Measurements from ENCODE around the gene RUNX2. TPM values are rescaled to one million over a fixed set of nuclear protein-coding genes. Genes with fewer than 3 reads are reported as not detected.

Gene RUNX2
- total and polyA plus RNA-seq, 9 of the 15 experiments (the other 6 are each of a cell fraction or from before 2014, with no cell fraction given), result 0.29 to 1.00 (median 0.43) TPM

DNA sequence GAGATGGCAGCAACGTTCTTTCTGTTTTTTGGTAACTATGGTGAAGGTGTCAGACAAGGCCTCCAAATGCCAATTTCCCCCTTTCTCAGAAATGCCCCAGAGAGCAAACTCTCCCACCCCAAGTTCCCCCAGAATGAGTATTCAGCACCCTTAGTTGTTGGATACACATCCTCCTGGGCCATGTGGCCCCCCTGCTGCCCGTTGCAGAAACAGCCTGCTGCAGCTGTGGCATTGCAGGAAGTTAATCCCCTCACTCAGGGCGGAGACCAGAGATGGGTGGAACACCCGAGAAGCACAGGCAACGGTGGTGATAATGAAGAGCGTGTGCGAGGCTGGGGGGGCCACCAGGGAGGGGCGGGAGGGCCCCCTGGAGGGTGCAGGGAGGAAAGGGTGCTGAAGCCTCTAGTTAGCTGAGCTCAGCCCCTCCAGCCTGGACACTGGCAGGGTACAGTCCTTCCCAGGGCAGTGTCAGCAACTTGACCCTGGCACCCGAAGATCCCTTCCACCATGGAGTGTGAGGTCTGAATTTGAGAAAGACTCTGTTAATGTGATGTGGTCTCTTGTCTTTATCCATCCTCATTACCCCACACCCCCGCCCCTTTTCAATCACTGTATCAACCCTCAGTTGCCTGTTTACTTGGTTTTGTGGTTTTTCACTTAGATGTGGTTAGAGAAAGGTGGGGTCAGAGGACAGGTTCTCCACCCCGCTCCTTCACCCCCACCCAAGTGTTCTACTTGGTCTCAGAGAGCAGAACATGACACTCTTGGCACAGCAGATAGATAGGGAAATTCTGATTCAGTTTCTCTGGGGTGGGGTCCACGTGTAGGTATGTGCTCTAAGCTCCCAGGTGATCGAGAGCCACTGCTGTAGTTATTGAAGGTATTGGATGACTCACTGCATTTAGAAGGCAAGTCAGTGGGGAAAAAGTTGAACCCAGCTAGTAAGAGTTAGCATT, 258.4 kb downstream of the RUNX2 start:
- FAIRE-seq (no peak), DNase-seq (ENCODE audit: extremely low read depth in 1 of 4, low spot score in 3 of 4) (peak in 1 of 4 experiments; percentile 5), ATAC-seq (no peak; the same call in 2 of the 3 replicates)
- WGBS (ENCODE audit: insufficient coverage, low coverage, missing lambda C conversion rate), result 2% methylated on average over 13 of the region's 13 CpGs
- no peaks in the 10 kb centered on the region for H4K20me1 ChIP-seq (replicated peaks; ENCODE audit: control insufficient read depth, insufficient read depth, low read length)
- H3K36me3 ChIP-seq (ENCODE audit: control insufficient read depth, insufficient read depth, low read length), result no peaks in the 10 kb centered on the region
- H3K4me2 ChIP-seq (ENCODE audit: insufficient read depth, low read length), result no peak overlapping the region
- no peak overlapping the region for H2AFZ ChIP-seq (ENCODE audit: low read depth, low read length)
- H3K9me1 ChIP-seq (ENCODE audit: control insufficient read depth, insufficient read depth, low read length), result no peaks in the 10 kb centered on the region
- H3K27me3 ChIP-seq (ENCODE audit: control insufficient read depth in 2 of 2, insufficient read depth in 2 of 2, low read length in 2 of 2), result 0 out of 5 replicates have a peak, but pooled peaks cover 0 to 3% of the 10 kb centered on the region in 2 experiments
- intact Hi-C loops (cut with micrococcal nuclease) (no loop called here), in situ Hi-C loops (cut with MboI) (no loop called here)
- no peak overlapping the region for H3K27ac ChIP-seq (ENCODE audit: extremely low read depth, low read depth, low read length)
- H3K4me1 ChIP-seq (replicated peaks in 1 of 2; ENCODE audit: control insufficient read depth in 2 of 2, insufficient read depth in 2 of 2, low read length in 2 of 2), result no peaks in the 10 kb centered on the region
- no peaks in the 10 kb centered on the region for H3K9me3 ChIP-seq (replicated peaks; ENCODE audit: control insufficient read depth, insufficient read depth, low read depth, low read length)
- CTCF ChIA-PET (ENCODE audit: low intra/inter-chr PET ratio), result no interaction called here
- no peak overlapping the region for H3K4me3 ChIP-seq
- no TSS peak for BruUV-seq (replicated peaks)
- H3K79me2 ChIP-seq (ENCODE audit: control insufficient read depth, insufficient read depth, low read length), result no peaks in the 10 kb centered on the region
- no peak for TF ChIP-seq U2AF2 (optimal IDR thresholded peaks at IDR 0.05; ENCODE audit: low read depth, low read length)
- TF ChIP-seq, protein P1, sequence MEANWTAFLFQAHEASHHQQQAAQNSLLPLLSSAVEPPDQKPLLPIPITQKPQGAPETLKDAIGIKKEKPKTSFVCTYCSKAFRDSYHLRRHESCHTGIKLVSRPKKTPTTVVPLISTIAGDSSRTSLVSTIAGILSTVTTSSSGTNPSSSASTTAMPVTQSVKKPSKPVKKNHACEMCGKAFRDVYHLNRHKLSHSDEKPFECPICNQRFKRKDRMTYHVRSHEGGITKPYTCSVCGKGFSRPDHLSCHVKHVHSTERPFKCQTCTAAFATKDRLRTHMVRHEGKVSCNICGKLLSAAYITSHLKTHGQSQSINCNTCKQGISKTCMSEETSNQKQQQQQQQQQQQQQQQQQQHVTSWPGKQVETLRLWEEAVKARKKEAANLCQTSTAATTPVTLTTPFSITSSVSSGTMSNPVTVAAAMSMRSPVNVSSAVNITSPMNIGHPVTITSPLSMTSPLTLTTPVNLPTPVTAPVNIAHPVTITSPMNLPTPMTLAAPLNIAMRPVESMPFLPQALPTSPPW (CRISPR knock-in tag; IDR thresholded peaks at IDR 0.05), result peak; percentile 25; the same call in 1 of the 2 replicates
- no peak overlapping the region for H3K9ac ChIP-seq (ENCODE audit: insufficient read depth in 1 of 2, low read depth in 2 of 2, low read length in 2 of 2)
- POLR2A ChIA-PET, result interaction anchor here (0.6 to 1.0 kb wide), 3 partner anchors 9 to 963 kb away, joined by 3 read pairs; no protein-coding TSS in a partner anchor

Data from K562 (cell line).